Hepatocyte (in vitro differentiated cells): ENCODE results near the gene PDP2.

ENCODE experiments used
- CTCF ChIP-seq: fragments of 200-600 bp; sonication (generic); IDR thresholded peaks from 2 replicates; pipeline ENCODE4 v1.5.1; 2016; ENCODE audit warnings: antibody characterized with exemption, mild to moderate bottlenecking; ENCODE audit not compliant: poor library complexity
- EZH2 ChIP-seq: fragments of 200-600 bp; sonication (generic); IDR thresholded peaks from 2 replicates; pipeline ENCODE4 v1.6.1; 2016; ENCODE audit warnings: antibody characterized with exemption, mild to moderate bottlenecking, borderline replicate concordance

- TF ChIP-seq EZH2 (no peak), CTCF (no peak)
These were observed 18.6 kb downstream of the PDP2 start for GRCh38 chr16:66898933-66899309.
